DOHH2 (cell line): ENCODE measurements around the gene KIRREL3.

Experiments used
- CTCF ChIP-seq: fragments of 200-600 bp; sonication (generic); IDR thresholded peaks from one replicate; pipeline ENCODE4 v1.5.1; 2014; ENCODE audit warnings: antibody characterized with exemption, mild to moderate bottlenecking, low read depth, low read length; ENCODE audit not compliant: poor library complexity, severe bottlenecking
- EZH2phosphoT487 ChIP-seq: fragments of 200-600 bp; sonication (generic); IDR thresholded peaks from 2 replicates; pipeline ENCODE4 v1.6.1; 2017; ENCODE audit warnings: borderline replicate concordance, mild to moderate bottlenecking, antibody characterized with exemption, low read length, moderate library complexity, mixed read lengths

- TF ChIP-seq CTCF (no peak), EZH2phosphoT487 (no peak)
Measured at GRCh38 chr11:126392633-126393013, 607.9 kb downstream of the KIRREL3 start.
